ENCODE measurements around the gene EOGT. TPM values are rescaled to one million over a fixed set of nuclear protein-coding genes. Genes with fewer than 3 reads are reported as not detected.

EOGT gene
- total and polyA plus RNA-seq, 9 donors, result 12.1 to 40.7 (median 20.9) TPM

GRCh38 chr3:69011096-69011730, 2.3 kb downstream of the EOGT start:
- intact Hi-C loops (cut with DNase I), result no loop called here
- WGBS, 3 donors, result 85 to 94% (median 88%) methylated on average over 8 of the region's 8 CpGs
- no peak overlapping the region for H3K27ac ChIP-seq
- no peak overlapping the region for H3K4me3 ChIP-seq
- no peaks in the 10 kb centered on the region for H3K9me3 ChIP-seq
- peaks cover 4% of the 10 kb centered on the region for H3K4me1 ChIP-seq (ENCODE audit: insufficient read depth)
- TF ChIP-seq POLR2A (IDR thresholded peaks at IDR 0.05) (no peak), EP300 (IDR thresholded peaks at IDR 0.05) (no peak)
- TF ChIP-seq, protein P1, sequence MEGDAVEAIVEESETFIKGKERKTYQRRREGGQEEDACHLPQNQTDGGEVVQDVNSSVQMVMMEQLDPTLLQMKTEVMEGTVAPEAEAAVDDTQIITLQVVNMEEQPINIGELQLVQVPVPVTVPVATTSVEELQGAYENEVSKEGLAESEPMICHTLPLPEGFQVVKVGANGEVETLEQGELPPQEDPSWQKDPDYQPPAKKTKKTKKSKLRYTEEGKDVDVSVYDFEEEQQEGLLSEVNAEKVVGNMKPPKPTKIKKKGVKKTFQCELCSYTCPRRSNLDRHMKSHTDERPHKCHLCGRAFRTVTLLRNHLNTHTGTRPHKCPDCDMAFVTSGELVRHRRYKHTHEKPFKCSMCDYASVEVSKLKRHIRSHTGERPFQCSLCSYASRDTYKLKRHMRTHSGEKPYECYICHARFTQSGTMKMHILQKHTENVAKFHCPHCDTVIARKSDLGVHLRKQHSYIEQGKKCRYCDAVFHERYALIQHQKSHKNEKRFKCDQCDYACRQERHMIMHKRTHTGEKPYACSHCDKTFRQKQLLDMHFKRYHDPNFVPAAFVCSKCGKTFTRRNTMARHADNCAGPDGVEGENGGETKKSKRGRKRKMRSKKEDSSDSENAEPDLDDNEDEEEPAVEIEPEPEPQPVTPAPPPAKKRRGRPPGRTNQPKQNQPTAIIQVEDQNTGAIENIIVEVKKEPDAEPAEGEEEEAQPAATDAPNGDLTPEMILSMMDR (IDR thresholded peaks at IDR 0.05), result no peak
- H3K36me3 ChIP-seq, result no peaks in the 10 kb centered on the region
- no peak for DNase-seq
- H3K27me3 ChIP-seq, result no peaks in the 10 kb centered on the region

DNA sequence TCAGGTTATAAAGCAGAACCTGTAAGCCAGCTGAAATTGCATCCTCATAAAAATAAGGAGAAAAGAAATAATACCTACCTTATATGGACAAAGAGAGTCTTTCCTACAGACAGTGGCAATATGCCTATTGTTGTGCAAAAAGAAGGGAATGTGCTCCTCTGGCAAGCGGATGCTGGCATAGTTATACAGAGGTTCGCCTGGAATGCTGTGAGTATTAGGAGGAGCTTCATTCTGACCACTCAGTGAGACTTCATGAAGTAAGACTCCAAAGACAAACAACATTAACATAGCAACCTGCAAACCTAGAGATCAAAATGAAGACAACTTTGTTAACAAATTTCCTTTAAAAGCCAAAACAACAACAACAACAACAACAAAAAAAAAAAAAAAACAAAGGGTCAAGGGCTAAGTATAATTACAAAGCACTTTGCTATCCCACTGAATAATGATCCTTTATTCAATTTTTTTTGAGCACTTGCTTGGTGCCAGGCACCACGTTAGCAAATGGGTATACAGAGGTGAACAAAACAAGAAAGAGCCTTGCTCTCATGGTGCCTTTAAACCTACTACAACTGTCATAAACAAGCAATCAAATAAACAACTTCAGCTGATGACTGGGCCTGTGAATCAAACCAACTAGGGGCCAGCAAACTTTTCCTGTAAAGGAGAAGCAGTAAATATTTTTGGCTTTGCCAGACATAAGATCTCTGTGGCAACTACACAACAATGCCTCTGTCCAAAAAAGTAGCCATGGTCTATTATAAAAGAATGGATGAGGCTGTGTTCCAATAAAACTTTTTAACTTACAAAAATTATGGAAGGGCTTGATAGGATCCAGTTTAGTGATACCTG, 3.7 kb downstream of the EOGT start:
- H3K36me3 ChIP-seq, result no peaks in the 10 kb centered on the region
- H3K27me3 ChIP-seq, result no peaks in the 10 kb centered on the region
- H3K9me3 ChIP-seq, result no peaks in the 10 kb centered on the region
- DNase-seq, result peak in 1 of 5 donors; percentile 48
- 17 to 25% (median 24%) methylated on average over 3 of the region's 3 CpGs for WGBS, 3 donors
- H3K4me3 ChIP-seq, result no peak overlapping the region
- TF ChIP-seq POLR2A (IDR thresholded peaks at IDR 0.05), result no peak
- no peak for TF ChIP-seq EP300 (IDR thresholded peaks at IDR 0.05)
- TF ChIP-seq, protein P1 (IDR thresholded peaks at IDR 0.05), result no peak
- intact Hi-C loops (cut with DNase I), result no loop called here
- H3K27ac ChIP-seq, result no peak overlapping the region
- peaks cover 4% of the 10 kb centered on the region for H3K4me1 ChIP-seq (ENCODE audit: insufficient read depth)

DNA sequence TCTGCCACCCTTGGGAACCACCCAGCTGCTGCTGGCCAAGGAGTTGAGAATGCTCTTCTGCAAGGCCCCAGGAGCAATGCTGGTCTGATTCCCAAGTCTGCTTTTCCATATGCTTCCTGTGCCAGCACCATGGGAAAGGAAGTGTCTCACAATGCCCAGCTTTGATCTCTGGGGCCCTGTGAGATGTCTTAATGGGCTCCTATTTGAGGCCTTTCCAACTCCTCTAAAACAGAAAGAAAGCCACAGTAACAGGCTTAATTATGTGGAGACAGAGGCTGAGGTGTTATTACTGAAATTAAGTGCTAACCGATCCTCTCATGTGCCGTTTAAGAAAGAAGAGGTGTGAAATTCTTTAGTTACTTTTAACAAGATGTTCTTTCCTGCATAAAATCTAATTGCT, 4.5 kb downstream of the EOGT start:
- H3K4me3 ChIP-seq, result no peak overlapping the region
- H3K27ac ChIP-seq, result no peak overlapping the region
- no peaks in the 10 kb centered on the region for H3K27me3 ChIP-seq
- DNase-seq, result no peak
- WGBS, 3 donors, result 56 to 73% (median 68%) methylated on average over 2 of the region's 2 CpGs
- TF ChIP-seq, protein P1 (IDR thresholded peaks at IDR 0.05), result no peak
- no peak for TF ChIP-seq EP300 (IDR thresholded peaks at IDR 0.05)
- TF ChIP-seq POLR2A (IDR thresholded peaks at IDR 0.05), result no peak
- intact Hi-C loops (cut with DNase I), result no loop called here
- H3K9me3 ChIP-seq, result no peaks in the 10 kb centered on the region
- H3K36me3 ChIP-seq, result no peaks in the 10 kb centered on the region
- H3K4me1 ChIP-seq (ENCODE audit: insufficient read depth), result peaks cover 4% of the 10 kb centered on the region

DNA sequence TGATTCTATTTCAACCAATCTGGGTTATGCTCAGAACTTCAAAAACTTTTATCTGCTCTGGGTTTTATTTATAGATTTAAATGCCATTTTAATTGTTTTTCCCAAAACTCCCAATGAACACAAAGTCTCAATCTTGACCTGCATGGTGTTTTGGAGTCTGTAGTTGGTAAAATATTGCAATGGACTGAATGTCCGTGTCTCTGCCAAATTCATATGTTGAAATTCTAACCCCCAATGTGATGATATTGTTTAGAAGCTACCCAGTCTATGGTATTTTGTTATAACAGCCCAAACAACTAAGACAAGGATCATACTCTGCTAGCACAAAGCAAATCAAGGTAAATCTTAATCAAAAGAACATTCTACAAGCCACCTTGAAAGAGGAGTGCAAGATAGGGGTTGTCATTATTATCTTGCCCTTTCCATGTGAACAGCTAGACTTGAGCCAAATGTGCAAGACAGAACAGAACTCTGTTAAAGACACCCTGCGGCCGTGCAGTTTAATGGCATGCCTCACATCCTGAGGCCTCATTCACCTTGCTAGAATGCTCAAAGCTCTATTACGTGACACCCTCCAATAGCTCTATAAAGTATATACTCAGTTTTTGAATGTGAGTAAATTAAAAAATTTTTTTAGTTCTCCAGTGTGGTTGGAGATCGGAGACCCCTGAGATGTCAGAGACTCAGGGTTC, 7.5 kb downstream of the EOGT start:
- Histone ChIP-seq H3K9me3 (no peaks in the 10 kb centered on the region), H3K36me3 (no peaks in the 10 kb centered on the region), H3K4me3 (no peak overlapping the region), H3K4me1 (ENCODE audit: insufficient read depth) (no peaks in the 10 kb centered on the region), H3K27ac (no peak overlapping the region), H3K27me3 (no peaks in the 10 kb centered on the region)
- intact Hi-C loops (cut with DNase I), result no loop called here
- WGBS, 3 donors, result 54 to 69% (median 60%) methylated on average over 5 of the region's 5 CpGs
- DNase-seq, result no peak
- TF ChIP-seq POLR2A (IDR thresholded peaks at IDR 0.05), result no peak
